HepG2 (cell line): Measurements from ENCODE around the gene SF3A2. TPM values are rescaled to one million over a fixed set of nuclear protein-coding genes. Genes with fewer than 3 reads are reported as not detected.

Experiments used
- ARID3A ChIP-seq: IDR thresholded peaks from 2 replicates; pipeline ENCODE4 v1.6.1; 2012; ENCODE audit warnings: low read depth, low read length, improper control_type of control experiment
- CENPT ChIP-seq: sonication (generic); formaldehyde crosslinking; IDR thresholded peaks from 2 replicates; pipeline ENCODE4 v1.8.0; 2022; ENCODE audit warnings: low read depth, mild to moderate bottlenecking, moderate library complexity, missing genetic modification reagents
- FOXA3 ChIP-seq: IDR thresholded peaks from 2 replicates; pipeline ENCODE4 v1.6.1; 2016; ENCODE audit warnings: missing genetic modification reagents, missing compliant biosample characterization
- HNF4A ChIP-seq: sonication (generic); formaldehyde crosslinking; IDR thresholded peaks from 2 replicates; pipeline ENCODE4 v1.4.0; 2020; ENCODE audit warnings: missing genetic modification reagents
- NFAT5 ChIP-seq: sonication (generic); formaldehyde crosslinking; IDR thresholded peaks from 2 replicates; pipeline ENCODE4 v1.4.0; 2020; ENCODE audit warnings: missing genetic modification reagents
- PATZ1 ChIP-seq: sonication (generic); formaldehyde crosslinking; IDR thresholded peaks from 2 replicates; pipeline ENCODE4 v1.4.0; 2020; ENCODE audit warnings: missing genetic modification reagents
- PPARG ChIP-seq: conservative IDR thresholded peaks from 2 replicates; pipeline ENCODE4 v1.6.1; 2016; ENCODE audit warnings: missing biosample characterization, missing genetic modification reagents
- PRPF4 ChIP-seq: fragments of 200-400 bp; formaldehyde crosslinking; IDR thresholded peaks from 2 replicates; pipeline ENCODE4 v1.6.1; 2016; ENCODE audit warnings: low read length, low read depth; ENCODE audit not compliant: poor library complexity, severe bottlenecking
- RBM39 ChIP-seq: fragments of 200-400 bp; formaldehyde crosslinking; IDR thresholded peaks from one replicate; pipeline ENCODE4 v1.6.1; 2018; ENCODE audit warnings: antibody characterized with exemption, mild to moderate bottlenecking, low read depth, low read length; ENCODE audit not compliant: poor library complexity, severe bottlenecking
- SIX1 ChIP-seq: sonication (generic); formaldehyde crosslinking; IDR thresholded peaks from 2 replicates; pipeline ENCODE4 v1.4.0; 2020; ENCODE audit warnings: missing genetic modification reagents, borderline replicate concordance
- SIX4 ChIP-seq: sonication (generic); formaldehyde crosslinking; IDR thresholded peaks from 2 replicates; pipeline ENCODE4 v1.4.0; 2020; ENCODE audit warnings: missing genetic modification reagents
- TOPORS ChIP-seq: sonication (generic); formaldehyde crosslinking; IDR thresholded peaks from 2 replicates; pipeline ENCODE4 v1.8.0; 2023; ENCODE audit warnings: mild to moderate bottlenecking, missing genetic modification reagents
- ZBTB14 ChIP-seq: sonication (generic); formaldehyde crosslinking; IDR thresholded peaks from 2 replicates; pipeline ENCODE4 v1.4.0; 2020; ENCODE audit warnings: missing genetic modification reagents
- ZMAT5 ChIP-seq: sonication (generic); formaldehyde crosslinking; IDR thresholded peaks from 2 replicates; pipeline ENCODE4 v1.5.0; 2020; ENCODE audit warnings: mild to moderate bottlenecking, low read depth, missing genetic modification reagents, borderline replicate concordance
- ZNF10 ChIP-seq: sonication (generic); formaldehyde crosslinking; IDR thresholded peaks from 2 replicates; pipeline ENCODE4 v1.4.0; 2020; ENCODE audit warnings: mild to moderate bottlenecking, low read depth, missing genetic modification reagents, borderline replicate concordance
- ZNF496 ChIP-seq: sonication (generic); formaldehyde crosslinking; IDR thresholded peaks from 2 replicates; pipeline ENCODE4 v1.8.1; 2023; ENCODE audit warnings: mild to moderate bottlenecking, moderate library complexity, missing genetic modification reagents; ENCODE audit not compliant: insufficient replicate concordance
- ZNF567 ChIP-seq: sonication (generic); formaldehyde crosslinking; IDR thresholded peaks from 2 replicates; pipeline ENCODE4 v1.8.1; 2023; ENCODE audit warnings: mild to moderate bottlenecking, missing genetic modification reagents, borderline replicate concordance
- ZNF7 ChIP-seq: IDR thresholded peaks from 2 replicates; pipeline ENCODE4 v1.6.1; 2016; ENCODE audit warnings: missing biosample characterization, missing genetic modification reagents
- polyA plus RNA-seq, 8 experiments: library from polyadenylated mRNA; depleted of rRNA in 3 of 8; stranded (reverse) in 7 of 8; unstranded in 1 of 8; fragments of >200 nt; fragmentation: Illumina TruSeq in 4 of 8; extraction: Trizol in 4 of 8; gene quantifications; 2 replicates each; pipeline versions ENCODE4 v1.2.1 to v1.2.3, GENCODE V29; 2011 to 2016; ENCODE audit warnings: low read depth in 4 of 8, missing spikeins in 1 of 8, mixed read lengths in 1 of 8; ENCODE audit not compliant: insufficient read depth in 1 of 8
- total RNA-seq, 5 experiments: library from RNA; depleted of rRNA; stranded (reverse); fragments of >200 nt; fragmentation: Illumina TruSeq; extraction: Trizol; gene quantifications; 2 replicates each; pipeline ENCODE4 v1.2.3, GENCODE V29; 2016; ENCODE audit warnings: low read depth in 1 of 5

The SF3A2 gene
- total and polyA plus RNA-seq, 2 of the 13 experiments (the other 11 are each of a cell fraction or from before 2014, with no cell fraction given) = 8.6 to 8.8 TPM

GRCh38 chr19:2254064-2254872, 17.6 kb downstream of the SF3A2 start (continued):
- TF ChIP-seq ZBTB14 (no peak), SIX4 (CRISPR knock-in tag) (no peak), ZNF10 (CRISPR knock-in tag) (no peak), NFAT5 (CRISPR knock-in tag) (no peak), ZMAT5 (CRISPR knock-in tag) (no peak), PPARG (CRISPR knock-in tag) (no peak), TOPORS (no peak), ARID3A (no peak), PATZ1 (CRISPR knock-in tag) (no peak), RBM39 (no peak), ZNF567 (CRISPR knock-in tag) (no peak), FOXA3 (CRISPR knock-in tag) (no peak), ZNF496 (CRISPR knock-in tag) (no peak), PRPF4 (no peak), ZNF7 (CRISPR knock-in tag) (no peak), HNF4A (no peak), SIX1 (no peak), CENPT (CRISPR knock-in tag) (0 out of 2 replicates have a peak, but pooled peaks have one; percentile 59)
